Stimulated activated effector memory CD8-positive, alpha-beta T cell treated with anti-CD3 and anti-CD28 coated beads, Interleukin-12 subunit alpha, Interleukin-12 subunit beta, amount 100 ng/mL, for 72 hours (primary cell): ENCODE results near the gene CRYGN.

Source experiments
- ATAC-seq: fragments of 150-1000 bp; cut with Tn5 transposase; 2 replicates; pipeline ENCODE4 v1.10.0; 2021
- DNase-seq, 2 donors: peaks; one replicate each; pipeline ENCODE4 v3.0.0; 2021 to 2022; ENCODE audit warnings: low spot score in 2 of 2
- H3K27ac Mint-ChIP-seq: one replicate; pipeline ENCODE4 v1.8.0; 2022; ENCODE audit warnings: mild to moderate bottlenecking, mixed read lengths
- H3K36me3 Mint-ChIP-seq: one replicate; pipeline ENCODE4 v1.8.0; 2022; ENCODE audit warnings: mild to moderate bottlenecking, mixed read lengths
- H3K4me1 Mint-ChIP-seq: one replicate; pipeline ENCODE4 v1.8.0; 2022; ENCODE audit warnings: mixed read lengths
- H3K4me3 Mint-ChIP-seq: one replicate; pipeline ENCODE4 v1.8.0; 2022; ENCODE audit warnings: mild to moderate bottlenecking, mixed read lengths
- H3K9me3 Mint-ChIP-seq: one replicate; pipeline ENCODE4 v1.8.0; 2022; ENCODE audit warnings: mixed read lengths

The CRYGN gene

DNA sequence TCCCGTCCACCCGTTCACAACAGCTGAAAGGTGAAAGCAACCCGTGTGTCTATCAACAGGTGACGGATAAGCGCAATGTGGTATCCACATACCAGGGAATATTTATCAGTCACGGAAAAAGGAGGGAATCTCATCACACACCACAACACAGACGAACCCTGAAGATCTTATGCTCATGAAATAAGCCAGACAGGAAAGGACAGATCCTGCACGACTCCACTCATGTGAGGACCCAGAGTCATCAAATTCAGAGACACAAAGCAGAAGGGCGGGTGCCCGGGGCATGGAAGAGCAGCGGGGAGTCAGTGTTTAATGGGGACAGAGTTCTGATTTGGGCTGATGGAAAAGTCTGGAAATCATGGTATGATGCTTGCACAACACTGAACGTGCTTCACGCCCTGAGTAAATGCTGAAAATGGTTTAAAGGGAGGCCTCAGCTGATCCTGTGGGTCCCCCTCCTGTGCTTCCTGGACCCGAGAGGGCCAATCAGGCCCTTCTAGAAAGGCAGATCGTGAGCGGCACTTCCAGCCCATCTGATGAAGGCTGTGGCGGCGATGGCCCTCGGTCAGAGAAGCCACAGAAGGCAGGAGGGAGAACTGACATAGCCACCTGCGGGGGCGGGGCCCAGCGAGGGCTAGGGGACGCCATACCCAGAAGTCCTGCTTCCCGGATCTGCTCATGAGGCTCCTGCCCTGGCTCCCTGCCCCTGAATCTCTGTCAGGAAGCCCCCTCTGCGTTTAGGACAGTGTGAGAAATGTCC lies 49.2 kb downstream of the CRYGN start:
- peaks cover 6% of the 10 kb centered on the region for H3K4me1 Mint-ChIP-seq
- H3K27ac Mint-ChIP-seq, result no peak overlapping the region
- no peak for DNase-seq
- no peaks in the 10 kb centered on the region for H3K9me3 Mint-ChIP-seq
- no peak for ATAC-seq
- H3K4me3 Mint-ChIP-seq, result no peak overlapping the region
- H3K36me3 Mint-ChIP-seq, result no peaks in the 10 kb centered on the region

DNA sequence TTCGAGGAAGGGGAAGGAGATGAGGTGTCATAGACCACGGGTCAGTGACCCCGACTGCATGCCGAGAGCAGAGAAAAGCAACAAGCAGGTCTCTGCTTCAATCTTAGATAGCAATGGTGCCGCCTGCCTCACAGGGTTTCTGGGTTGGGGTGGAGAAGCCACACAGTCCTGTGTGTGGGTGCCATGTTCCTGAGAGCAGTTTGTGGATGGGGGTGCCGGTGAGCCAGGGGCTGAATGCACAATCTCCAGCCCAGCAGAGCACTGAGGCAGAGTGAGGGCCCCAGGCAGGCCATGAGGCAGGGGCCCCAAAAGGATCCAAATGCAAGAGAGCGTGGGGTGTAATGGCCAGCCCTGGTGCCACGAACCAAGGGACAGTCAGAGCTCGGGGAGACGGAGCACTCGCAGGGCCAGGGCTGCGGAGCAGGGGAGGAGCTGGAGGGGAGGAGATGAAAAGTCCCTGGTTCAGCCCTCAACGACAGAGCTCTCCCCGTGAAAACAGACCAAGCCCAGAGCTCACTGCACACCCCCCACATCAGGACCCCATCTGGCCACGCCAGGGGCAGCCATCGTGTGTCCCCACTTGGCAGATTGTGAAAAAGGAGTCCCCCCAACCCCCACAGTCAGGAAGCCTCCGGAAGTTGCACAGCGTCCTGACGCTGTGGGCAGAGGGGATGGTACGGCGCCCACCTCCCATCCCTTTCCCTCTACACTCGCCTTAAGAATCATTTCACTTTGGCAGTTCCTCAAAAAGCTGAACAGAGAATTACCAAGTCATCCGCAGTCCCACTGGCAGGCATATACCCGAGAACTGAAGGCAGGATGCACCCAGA lies 50.0 kb downstream of the CRYGN start:
- Mint-ChIP-seq H3K27ac (peak overlapping the region; percentile 32), H3K9me3 (no peaks in the 10 kb centered on the region), H3K36me3 (no peaks in the 10 kb centered on the region), H3K4me3 (no peak overlapping the region), H3K4me1 (peaks cover 6% of the 10 kb centered on the region)
- ATAC-seq (no peak), DNase-seq (no peak)

DNA sequence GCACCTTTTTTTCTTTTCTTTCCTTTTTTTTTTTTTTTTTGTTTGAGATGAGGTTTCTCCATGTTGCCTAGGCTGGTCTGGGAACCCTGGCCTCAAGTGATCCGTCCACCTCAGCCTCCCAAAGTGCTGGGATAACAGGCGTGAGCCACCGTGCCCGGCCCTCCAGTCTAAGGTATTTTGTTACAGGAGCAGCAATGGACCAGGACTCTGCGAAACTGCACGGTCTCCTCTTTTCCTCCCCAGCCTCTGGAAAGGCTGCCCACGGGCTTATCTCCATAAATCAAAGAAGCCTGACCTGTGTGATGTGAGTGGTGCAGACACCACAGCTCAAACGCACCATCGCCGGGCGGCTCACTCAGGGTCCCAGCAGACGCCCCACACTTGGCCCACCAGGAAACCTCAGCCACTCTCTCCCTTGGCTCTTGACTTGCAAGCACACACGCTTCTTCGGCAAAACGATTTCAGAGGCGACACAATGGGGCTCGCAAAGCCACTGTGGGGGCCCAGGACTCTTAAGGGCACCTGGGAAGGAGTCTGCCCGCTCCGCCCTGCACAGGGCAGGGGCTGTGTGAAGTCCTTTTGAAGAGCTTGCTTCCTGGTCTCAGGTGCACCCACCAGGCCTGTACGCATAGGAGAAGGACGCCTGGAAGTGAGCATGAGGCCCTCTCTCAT lies 50.7 kb downstream of the CRYGN start:
- H3K27ac Mint-ChIP-seq, result peak overlapping the region; percentile 32
- H3K9me3 Mint-ChIP-seq, result no peaks in the 10 kb centered on the region
- ATAC-seq (no peak), DNase-seq (no peak)
- no peaks in the 10 kb centered on the region for H3K36me3 Mint-ChIP-seq
- peaks cover 6% of the 10 kb centered on the region for H3K4me1 Mint-ChIP-seq
- H3K4me3 Mint-ChIP-seq, result no peak overlapping the region

DNA sequence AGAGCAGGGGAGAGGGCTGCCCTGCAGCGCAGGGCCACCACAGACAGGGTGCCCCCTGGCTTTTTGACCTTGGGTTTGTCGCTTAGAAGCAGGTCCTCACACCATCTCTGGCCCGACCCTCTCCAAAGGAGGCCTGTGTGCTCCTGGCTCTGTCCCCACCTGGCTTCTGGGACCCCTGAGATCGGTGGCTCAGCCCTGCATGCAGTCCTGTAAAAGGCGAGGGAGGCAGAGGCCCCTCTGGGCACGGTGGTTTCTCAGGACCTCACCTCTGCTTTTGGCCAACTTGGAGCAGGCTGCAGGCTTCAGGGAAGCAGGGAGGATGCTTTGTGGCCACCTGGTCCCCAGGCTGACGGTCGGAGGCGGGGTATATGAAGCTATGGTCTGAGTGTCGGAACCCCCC lies 51.5 kb downstream of the CRYGN start:
- H3K27ac Mint-ChIP-seq, result no peak overlapping the region
- H3K4me1 Mint-ChIP-seq, result peaks cover 5% of the 10 kb centered on the region
- DNase-seq (no peak), ATAC-seq (no peak)
- H3K9me3 Mint-ChIP-seq, result no peaks in the 10 kb centered on the region
- no peaks in the 10 kb centered on the region for H3K36me3 Mint-ChIP-seq
- no peak overlapping the region for H3K4me3 Mint-ChIP-seq

DNA sequence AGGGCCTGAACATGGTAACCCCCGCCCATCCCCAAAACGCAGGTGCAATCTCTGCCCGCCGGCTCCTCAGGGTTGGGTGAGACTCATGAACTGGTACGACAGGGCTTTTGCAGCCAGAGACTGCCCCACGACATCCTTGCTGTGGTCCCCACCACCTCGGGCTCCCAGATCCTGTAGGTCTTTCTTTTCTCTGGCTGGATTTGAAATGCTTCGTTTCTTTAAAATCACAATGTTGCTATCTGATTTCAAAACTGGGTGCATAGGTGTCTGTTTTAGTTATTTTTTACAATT lies 52.0 kb downstream of the CRYGN start:
- H3K9me3 Mint-ChIP-seq, result no peaks in the 10 kb centered on the region
- no peak for DNase-seq
- H3K4me3 Mint-ChIP-seq, result no peak overlapping the region
- no peak overlapping the region for H3K27ac Mint-ChIP-seq
- no peaks in the 10 kb centered on the region for H3K36me3 Mint-ChIP-seq
- ATAC-seq, result no peak
- H3K4me1 Mint-ChIP-seq, result peaks cover under 1% of the 10 kb centered on the region

DNA sequence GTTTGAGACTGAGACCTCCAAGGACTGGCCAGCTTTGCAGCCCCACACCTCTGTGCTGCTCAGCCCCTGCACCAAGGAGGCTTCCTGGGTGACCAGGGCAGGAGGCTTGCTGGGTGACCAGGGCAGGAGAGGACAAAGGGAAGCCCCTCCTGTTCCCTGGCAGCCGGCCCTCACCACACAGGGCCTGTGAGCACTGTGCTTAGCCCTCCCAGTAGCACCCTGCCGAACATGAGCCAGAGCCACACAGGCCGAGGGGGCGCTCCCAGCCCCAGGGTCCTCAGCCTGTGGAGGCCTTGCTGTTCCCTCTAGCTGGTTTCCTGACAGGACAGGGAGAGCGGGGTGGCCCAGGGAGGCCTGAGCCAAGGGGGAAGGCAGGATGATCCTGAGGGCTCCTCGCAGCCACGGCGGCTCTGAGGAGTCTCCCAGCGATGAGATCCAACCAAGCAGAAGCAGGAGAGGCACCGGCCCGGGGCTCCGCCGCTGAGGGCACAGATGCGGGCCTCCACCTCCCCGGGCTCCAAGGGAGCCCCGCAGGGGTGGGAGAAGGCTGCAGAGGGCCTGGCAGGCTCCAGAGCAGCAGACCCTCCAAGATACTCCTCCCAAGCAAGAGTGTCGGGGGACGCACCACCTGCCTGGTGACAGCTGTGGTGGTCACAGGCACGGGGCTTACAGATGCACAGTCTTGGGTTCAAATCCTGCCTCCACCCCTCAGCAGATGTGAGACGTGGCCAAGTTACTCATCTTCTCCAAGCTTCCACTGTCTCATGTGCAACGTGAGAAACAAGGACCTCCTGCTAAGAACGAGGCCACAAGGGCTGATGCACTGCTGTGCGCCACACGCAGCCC lies 52.6 kb downstream of the CRYGN start:
- no peak overlapping the region for H3K4me3 Mint-ChIP-seq
- peaks cover 2% of the 10 kb centered on the region for H3K4me1 Mint-ChIP-seq
- H3K9me3 Mint-ChIP-seq, result no peaks in the 10 kb centered on the region
- no peak overlapping the region for H3K27ac Mint-ChIP-seq
- DNase-seq (no peak), ATAC-seq (peak; percentile 5)
- no peaks in the 10 kb centered on the region for H3K36me3 Mint-ChIP-seq

DNA sequence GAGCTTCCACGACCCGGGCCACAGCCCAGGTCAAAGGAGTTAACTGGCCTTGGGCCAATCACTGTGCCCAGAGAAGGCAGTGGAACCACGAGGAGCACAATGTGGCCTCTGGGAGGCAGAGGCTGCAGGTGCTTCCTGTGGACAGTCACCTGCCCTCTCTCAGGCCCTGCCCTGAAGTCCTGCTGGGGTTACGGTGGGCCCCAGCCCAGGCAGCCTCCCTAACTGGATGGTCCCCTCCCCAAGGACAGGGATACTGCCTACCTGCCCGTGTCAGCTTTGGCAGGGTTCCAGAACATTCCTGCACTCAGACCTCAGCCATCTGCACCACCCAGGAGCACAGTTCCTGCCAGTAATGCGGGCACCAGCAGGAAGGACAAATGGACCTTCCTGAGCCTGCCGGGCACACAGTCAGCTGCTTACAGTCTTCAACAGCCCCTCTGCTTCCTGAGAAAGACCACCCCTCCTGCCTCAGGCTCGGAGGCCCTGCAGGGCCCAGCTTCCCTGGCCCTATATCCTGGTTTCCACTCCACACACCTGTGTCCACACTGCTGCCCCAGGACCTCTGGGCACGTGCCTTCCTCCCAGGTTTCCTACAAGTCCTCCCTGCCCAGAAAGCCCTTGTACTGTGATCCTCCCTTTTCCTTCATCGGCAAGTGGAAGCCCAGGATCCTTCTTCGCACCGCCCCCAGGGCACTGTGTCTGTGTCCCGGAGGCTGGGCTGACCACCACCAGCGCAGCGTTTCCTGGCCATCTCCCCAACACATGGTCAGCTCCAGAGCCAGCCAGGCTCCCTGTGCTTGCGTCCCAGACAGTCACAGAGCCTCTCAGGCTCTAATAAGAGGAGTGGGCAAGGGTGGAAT lies 53.4 kb downstream of the CRYGN start:
- no peak for ATAC-seq
- H3K36me3 Mint-ChIP-seq, result no peaks in the 10 kb centered on the region

DNA sequence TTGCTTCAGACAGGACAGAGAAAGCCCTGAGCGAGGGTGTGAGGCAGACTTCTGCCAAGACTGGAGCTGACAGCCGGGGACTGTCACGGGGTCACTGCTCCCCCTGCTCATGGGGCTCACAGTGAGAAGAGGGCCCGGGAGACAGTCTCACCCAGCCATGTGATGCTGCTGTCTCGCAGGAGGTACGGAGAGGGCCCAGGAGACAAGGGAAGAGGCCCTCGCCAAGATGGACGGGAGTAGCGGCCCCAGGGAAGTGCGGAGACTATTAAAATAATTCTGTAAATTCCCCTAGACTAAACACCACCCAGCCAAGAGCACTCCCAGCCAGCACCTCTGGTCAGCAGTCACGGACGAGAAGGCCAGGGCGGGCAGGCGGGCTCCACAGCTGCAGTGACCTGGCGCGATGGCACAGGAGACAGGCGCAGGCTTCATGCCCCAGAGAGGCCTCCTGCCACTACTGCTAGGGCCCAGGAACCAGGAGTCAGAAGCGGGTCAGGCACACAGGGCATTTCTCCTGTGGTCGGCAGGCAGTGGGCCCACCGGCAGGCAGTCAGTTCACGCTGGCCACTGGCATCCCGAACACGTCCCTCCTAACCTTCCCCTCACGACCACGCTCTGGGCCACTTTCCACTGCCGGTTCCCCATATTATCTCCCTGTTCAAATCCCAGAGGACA lies 54.2 kb downstream of the CRYGN start:
- no peaks in the 10 kb centered on the region for H3K36me3 Mint-ChIP-seq
- no peak overlapping the region for H3K27ac Mint-ChIP-seq
- H3K4me3 Mint-ChIP-seq, result no peak overlapping the region
- DNase-seq (no peak), ATAC-seq (no peak)
- no peaks in the 10 kb centered on the region for H3K9me3 Mint-ChIP-seq
- peaks cover 11% of the 10 kb centered on the region for H3K4me1 Mint-ChIP-seq

More for the DNA sequence above, 53.4 kb downstream of the CRYGN start:
- DNase-seq, result no peak
- Mint-ChIP-seq H3K9me3 (no peaks in the 10 kb centered on the region), H3K27ac (no peak overlapping the region), H3K4me3 (no peak overlapping the region), H3K4me1 (peaks cover 7% of the 10 kb centered on the region)

DNA sequence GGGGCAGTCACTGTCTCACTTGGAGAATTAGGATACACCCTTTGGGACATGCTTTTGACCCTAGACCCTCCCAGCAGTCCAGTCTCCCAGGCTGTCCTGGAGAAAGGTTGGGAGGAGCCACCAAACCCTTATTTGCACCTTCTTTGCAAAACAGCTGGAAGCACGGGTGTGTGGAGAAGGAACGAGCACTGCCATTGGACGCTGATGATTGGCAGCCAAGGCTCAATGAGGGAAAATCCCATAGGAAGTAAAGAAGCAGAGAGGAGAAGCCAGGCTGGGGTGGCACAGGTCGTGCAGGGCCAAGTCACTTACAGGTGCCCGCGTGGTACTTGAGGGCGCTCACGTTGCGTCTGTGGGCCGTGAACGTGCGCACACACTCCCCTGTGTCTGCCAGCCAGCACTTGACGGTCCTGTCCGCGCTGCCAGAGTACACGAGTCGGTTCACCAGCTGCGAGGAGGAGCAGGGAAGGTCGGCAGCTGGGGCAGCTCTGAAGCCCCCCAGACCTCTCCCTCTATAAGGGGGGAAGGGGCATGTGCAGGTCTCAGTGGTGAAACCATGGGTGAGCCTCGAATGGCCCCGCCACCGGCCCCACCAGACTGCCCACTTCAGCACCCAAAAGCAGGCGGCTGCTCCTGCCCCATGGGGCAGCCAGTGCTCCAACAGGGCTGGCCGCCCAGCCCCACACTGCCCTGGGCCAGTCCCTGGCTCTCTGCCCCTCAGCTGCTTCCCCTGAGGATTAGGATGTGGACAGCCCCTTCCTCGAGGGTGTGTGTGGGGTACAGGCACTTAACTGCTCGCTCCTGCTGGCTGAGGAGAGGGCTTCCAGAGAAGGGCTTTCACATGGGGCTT lies 54.9 kb downstream of the CRYGN start:
- no peak overlapping the region for H3K27ac Mint-ChIP-seq
- no peak for DNase-seq
- ATAC-seq, result no peak
- no peak overlapping the region for H3K4me3 Mint-ChIP-seq
- peaks cover 14% of the 10 kb centered on the region for H3K4me1 Mint-ChIP-seq
- H3K9me3 Mint-ChIP-seq, result no peaks in the 10 kb centered on the region
- H3K36me3 Mint-ChIP-seq, result no peaks in the 10 kb centered on the region

DNA sequence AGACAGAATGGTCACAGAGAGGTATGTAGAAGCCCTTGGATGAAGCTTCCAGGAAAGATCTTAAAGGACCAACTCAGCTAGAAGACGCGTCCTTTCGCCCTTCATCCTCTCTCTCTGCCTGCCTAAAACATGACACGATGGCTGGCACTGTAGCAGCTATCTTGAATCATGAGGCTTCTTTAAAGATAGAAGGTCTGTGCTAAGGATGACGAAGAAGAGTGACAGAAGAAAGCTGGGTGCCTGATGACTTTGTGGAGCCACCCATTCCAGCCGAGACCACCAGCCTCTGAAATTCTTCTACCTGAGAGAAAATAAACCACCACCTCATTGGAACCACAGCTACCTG lies 55.6 kb downstream of the CRYGN start:
- peaks cover 14% of the 10 kb centered on the region for H3K4me1 Mint-ChIP-seq
- no peak for ATAC-seq
- H3K36me3 Mint-ChIP-seq, result no peaks in the 10 kb centered on the region
- H3K4me3 Mint-ChIP-seq, result no peak overlapping the region
- H3K9me3 Mint-ChIP-seq, result no peaks in the 10 kb centered on the region
- no peak overlapping the region for H3K27ac Mint-ChIP-seq
- no peak for DNase-seq

DNA sequence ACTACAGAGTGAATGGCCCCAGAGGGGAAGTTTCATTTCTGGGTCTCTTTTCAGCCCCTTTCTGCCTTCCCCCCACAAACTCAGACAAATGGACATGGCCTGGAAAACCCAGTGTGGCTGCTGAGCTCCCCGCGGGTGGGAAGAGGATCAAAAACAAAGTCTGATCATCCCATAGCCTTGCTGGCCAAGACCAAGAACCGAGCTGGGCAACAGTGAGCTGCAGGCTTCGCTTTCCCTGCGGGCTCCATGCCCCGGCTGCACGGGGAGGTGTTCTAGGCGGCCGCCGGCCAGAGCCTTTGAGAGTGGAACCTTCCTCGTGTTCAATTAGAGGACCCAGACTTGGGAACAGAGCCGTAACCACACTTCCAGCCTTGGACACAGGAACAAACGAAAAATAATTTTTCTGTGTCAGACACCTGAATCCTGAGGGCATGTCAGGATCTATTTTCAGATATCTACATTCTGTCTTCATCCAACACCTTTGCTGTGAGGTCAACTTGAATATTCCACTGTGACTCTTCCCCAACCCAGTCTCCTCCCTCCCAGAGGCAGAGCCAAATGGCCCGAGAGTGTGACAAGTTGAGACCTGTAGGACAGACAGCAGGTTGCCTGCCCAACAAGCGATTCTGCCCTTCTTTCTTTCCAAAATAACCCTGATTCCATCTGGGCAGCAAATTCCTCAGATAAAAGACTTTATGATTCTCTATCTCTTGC lies 56.1 kb downstream of the CRYGN start:
- Mint-ChIP-seq H3K36me3 (peaks cover 3% of the 10 kb centered on the region), H3K4me1 (peaks cover 14% of the 10 kb centered on the region), H3K9me3 (no peaks in the 10 kb centered on the region), H3K27ac (no peak overlapping the region), H3K4me3 (no peak overlapping the region)
- DNase-seq (no peak), ATAC-seq (no peak)

DNA sequence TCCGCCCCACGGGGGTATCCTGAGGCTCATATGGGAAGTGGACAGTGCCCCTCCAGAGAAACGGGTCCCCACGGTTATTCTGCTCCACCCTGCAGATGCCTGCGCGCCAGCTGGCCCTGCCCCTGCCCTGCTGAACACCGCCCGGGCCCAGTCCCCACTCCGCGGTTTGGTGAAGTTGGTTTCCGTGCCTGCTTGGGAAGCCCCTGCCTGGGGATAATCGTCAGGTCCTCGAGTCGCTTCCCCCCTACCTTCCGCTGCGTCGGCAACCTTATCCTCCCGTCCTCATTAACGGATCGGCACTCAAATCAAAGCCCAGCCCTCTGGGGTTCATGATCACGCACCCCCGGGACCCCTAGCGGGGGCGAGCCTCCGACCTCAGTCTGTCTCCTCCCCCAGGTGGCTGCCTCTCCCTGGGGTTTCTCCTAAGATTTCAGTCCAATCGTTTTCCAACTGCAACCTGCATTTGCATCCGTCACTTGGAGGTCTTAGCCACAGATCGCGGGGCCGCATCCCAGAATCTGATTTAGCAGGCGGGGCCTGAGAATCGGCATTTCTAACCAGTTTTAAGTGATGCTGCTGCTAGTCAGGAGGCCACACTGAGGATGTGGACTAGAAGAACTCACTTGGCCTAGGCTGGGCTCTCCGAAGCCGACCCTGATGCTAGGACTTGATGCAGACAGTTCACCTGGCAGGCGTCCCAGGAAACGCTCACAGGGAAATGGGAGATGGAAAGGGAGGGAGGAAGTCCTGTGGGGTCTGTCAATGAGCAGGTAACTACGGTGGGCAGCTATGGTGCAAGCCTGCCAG lies 57.7 kb downstream of the CRYGN start:
- peaks cover 14% of the 10 kb centered on the region for H3K4me1 Mint-ChIP-seq
- peaks cover 16% of the 10 kb centered on the region for H3K36me3 Mint-ChIP-seq
- ATAC-seq (peak; percentile 36), DNase-seq (no peak)
- H3K27ac Mint-ChIP-seq, result peak overlapping the region; percentile 45
- peak overlapping the region; percentile 68 for H3K4me3 Mint-ChIP-seq
- H3K9me3 Mint-ChIP-seq, result no peaks in the 10 kb centered on the region
